Activated naive CD4-positive, alpha-beta T cell treated with anti-CD3 and anti-CD28 coated beads for 36 hours (primary cell): ENCODE measurements around the gene CEP19. TPM values are rescaled to one million over a fixed set of nuclear protein-coding genes. Genes with fewer than 3 reads are reported as not detected.

Experiments
- total RNA-seq, 2 experiments: library from RNA; stranded (reverse); gene quantifications; one replicate each; pipeline ENCODE4 v1.2.3, GENCODE V29; 2021

Gene CEP19
- total RNA-seq, 2 experiments from 2014 or later, result 3.1 to 4.4 TPM

Other genes with a start within 250 kb of the CEP19 start
- gene RNF168, start 208.5 kb downstream of the CEP19 start, total RNA-seq, result 10 to 100 TPM; 28.9 to 29.1 TPM
- not detected for gene SMCO1, start 196.9 kb downstream of the CEP19 start, total RNA-seq
- 10 to 100 TPM; 14.3 to 15.8 TPM for gene WDR53, start 143.7 kb downstream of the CEP19 start, total RNA-seq
- gene FBXO45, start 143.6 kb downstream of the CEP19 start, total RNA-seq, result 10 to 100 TPM; 11.8 to 12.8 TPM
- 1 to 10 TPM; 8.1 to 9.2 TPM for gene NRROS, start 72.6 kb downstream of the CEP19 start, total RNA-seq
- 10 to 100 TPM; 30.7 to 32.8 TPM for gene PIGX, start 127 bp upstream of the CEP19 start, total RNA-seq
- gene PAK2, start 27.6 kb upstream of the CEP19 start, total RNA-seq, result 10 to 100 TPM; 66.6 to 68.4 TPM
- gene SENP5, start 155.7 kb upstream of the CEP19 start, total RNA-seq, result 10 to 100 TPM; 24.1 to 24.4 TPM
- 10 to 100 TPM; 91.7 to 98.3 TPM for gene NCBP2, start 230.3 kb upstream of the CEP19 start, total RNA-seq